H1 (cell line): Measurements from ENCODE around the gene PRR5. TPM values are rescaled to one million over a fixed set of nuclear protein-coding genes. Genes with fewer than 3 reads are reported as not detected.

Experiments used
- CBX5 ChIP-seq: fragments of 300-800, 300-1000 bp; sonication (generic); IDR thresholded peaks from 2 replicates; pipeline ENCODE4 v1.7.1; 2016; ENCODE audit warnings: antibody characterized with exemption, low read length, low read depth
- EGR1 ChIP-seq: IDR thresholded peaks from 2 replicates; pipeline ENCODE4 v1.6.1; 2011; ENCODE audit warnings: low read depth, low read length, borderline replicate concordance
- EZH2 ChIP-seq: fragments of 200-600 bp; sonication (generic); IDR thresholded peaks from 2 replicates; pipeline ENCODE4 v1.7.1; 2012; ENCODE audit warnings: low read depth, mild to moderate bottlenecking, moderate library complexity, low read length, inconsistent platforms; ENCODE audit not compliant: severe bottlenecking
- FOSL1 ChIP-seq: IDR thresholded peaks from 2 replicates; pipeline ENCODE4 v1.6.1; 2011; ENCODE audit warnings: mild to moderate bottlenecking, low read depth, low read length, moderate library complexity; ENCODE audit not compliant: insufficient read depth
- KDM5A ChIP-seq: fragments of 200-600 bp; IDR thresholded peaks from 2 replicates; pipeline ENCODE4 v1.7.1; 2012; ENCODE audit warnings: mild to moderate bottlenecking, low read length, inconsistent platforms, mixed read lengths
- SP4 ChIP-seq: IDR thresholded peaks from 2 replicates; pipeline ENCODE4 v1.6.1; 2012; ENCODE audit warnings: low read length, inconsistent platforms
- SUZ12 ChIP-seq: fragments of 200-600 bp; sonication (generic); IDR thresholded peaks from 2 replicates; pipeline ENCODE4 v1.6.1; 2012; ENCODE audit warnings: mild to moderate bottlenecking, inconsistent platforms, low read length, moderate library complexity, mixed read lengths
- USF2 ChIP-seq: IDR thresholded peaks from 2 replicates; pipeline ENCODE4 v1.6.1; 2011; ENCODE audit warnings: low read length, improper control_type of control experiment
- polyA plus RNA-seq, 7 experiments: library from polyadenylated mRNA; depleted of rRNA in 3 of 7; stranded (reverse) in 5 of 7; unstranded in 2 of 7; fragments of >200 nt in 5 of 7; fragments of 200-250 nt in 2 of 7; gene quantifications; 1 replicate in 5 of 7; 2 replicates in 1 of 7; 4 replicates in 1 of 7; pipeline versions ENCODE4 v1.2.1 to v1.2.3, GENCODE V29; 2011 to 2013; ENCODE audit warnings: missing spikeins in 2 of 7, mixed read lengths in 2 of 7
- total RNA-seq: library from RNA; stranded (reverse); fragmentation: NEBNext Ultra II Directional; extraction: Animal tissue kit (Norgen Biotek cat#: 25700); gene quantifications from 2 replicates; pipeline ENCODE4 v1.2.1, GENCODE V29; 2021

The PRR5 gene
- total and polyA plus RNA-seq, 2 of the 8 experiments (the other 6 are each of a cell fraction or from before 2014, with no cell fraction given): 16.5 to 25.7 TPM

GRCh38 chr22:44683237-44683636 lies 18.8 kb upstream of the PRR5 start (continued):
- no peak for TF ChIP-seq EZH2
- no peak for TF ChIP-seq USF2
- TF ChIP-seq FOSL1: no peak
- no peak for TF ChIP-seq KDM5A
- no peak for TF ChIP-seq CBX5
- TF ChIP-seq SUZ12: no peak
- no peak for TF ChIP-seq SP4
- TF ChIP-seq EGR1: no peak
- TF ChIP-seq, all 59 proteins: peak for 0
